CD4-positive, alpha-beta T cell treated with Interleukin-4 for 1 hour (primary cell): ENCODE data around the gene APOC4.
"Not testable (repeated sequence)": the region's sequence is repeated elsewhere in the genome, so short reads cannot be mapped to it uniquely, and the experiment has no call there.

Source experiments
- DNase-seq, 2 donors: peaks; one replicate each; pipeline ENCODE4 v3.0.0-alpha.2; 2020 to 2022

APOC4 gene

DNA sequence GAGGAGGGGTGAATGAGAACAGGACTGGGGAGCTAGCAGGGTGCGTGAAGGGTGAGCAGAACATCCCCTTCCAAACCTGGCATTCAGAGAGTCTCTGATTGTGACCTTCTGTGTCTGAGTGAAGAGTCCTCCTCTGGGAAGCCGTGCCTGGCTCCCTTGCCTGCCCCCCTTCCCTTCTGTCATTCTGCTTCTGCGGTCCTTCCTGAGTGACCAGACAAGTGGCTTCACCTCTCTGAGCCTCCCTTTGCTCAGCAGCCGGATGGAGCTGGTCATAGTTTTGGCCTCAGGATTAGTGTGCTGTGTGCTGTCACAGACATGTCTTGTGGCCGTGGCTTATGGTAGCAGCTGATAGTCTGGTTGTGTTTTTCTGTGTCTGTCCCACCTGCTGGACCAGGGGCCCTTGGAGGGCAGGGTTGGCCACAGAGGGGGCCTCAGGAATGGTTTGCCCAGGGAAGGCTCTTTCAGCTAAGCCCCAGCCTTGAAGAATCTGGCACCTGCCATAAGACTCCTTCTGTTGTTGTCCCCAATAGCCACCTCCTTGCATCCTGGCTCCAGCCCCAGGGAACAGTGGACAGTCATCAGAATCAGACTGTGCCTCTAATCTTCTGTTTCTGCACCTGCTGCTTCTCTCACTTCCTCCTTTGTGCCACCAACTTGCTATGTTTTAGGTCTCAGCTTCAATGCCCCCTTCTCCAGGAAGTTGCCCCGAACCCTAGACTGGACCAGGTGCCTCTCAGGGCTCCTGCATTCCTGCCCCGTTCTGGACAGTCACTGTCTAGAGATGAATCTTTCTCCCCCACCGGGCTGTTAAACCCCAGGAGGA is 19.1 kb downstream of the APOC4 start:
- DNase-seq, result peak in 1 of 2 donors; percentile 28

DNA sequence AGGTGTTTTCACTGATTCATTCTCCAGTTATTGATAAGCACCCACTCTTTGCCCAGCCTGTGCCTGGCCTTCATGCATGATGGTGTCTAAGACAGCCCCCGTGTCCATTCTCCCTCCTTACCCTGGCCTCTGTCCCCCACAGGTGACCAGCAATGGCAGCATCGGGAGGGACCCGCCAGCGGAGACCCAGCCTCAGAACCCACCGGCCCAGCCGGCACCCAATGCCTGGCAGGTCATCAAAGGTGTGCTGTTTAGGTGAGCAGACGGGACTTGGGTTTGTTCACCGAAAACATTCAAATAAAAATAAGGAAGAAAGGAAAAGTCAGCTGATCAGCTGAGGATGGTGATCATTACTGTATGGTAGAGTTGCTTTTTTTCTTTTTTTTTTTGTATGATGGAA is 19.8 kb downstream of the APOC4 start:
- DNase-seq, result no peak

DNA sequence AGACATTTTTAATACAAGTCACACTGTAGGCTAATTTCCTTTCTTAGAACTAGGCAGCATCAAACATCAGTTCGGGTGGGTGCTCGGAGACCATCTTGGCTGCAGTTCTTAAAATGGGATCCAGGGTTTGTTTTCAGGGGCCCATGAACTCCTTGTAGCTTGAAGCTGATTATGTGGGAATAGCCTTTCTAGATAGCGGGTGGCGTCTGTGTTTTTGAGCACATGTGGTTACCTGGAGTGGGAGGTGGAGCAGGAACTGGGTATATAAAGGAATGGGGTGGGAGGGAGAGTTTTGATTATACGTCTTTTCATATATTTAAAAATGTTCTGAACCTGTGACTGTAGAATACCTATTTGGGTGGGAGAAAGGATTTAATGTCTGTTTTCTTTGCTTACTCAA is 26.1 kb downstream of the APOC4 start:
- no peak for DNase-seq

DNA sequence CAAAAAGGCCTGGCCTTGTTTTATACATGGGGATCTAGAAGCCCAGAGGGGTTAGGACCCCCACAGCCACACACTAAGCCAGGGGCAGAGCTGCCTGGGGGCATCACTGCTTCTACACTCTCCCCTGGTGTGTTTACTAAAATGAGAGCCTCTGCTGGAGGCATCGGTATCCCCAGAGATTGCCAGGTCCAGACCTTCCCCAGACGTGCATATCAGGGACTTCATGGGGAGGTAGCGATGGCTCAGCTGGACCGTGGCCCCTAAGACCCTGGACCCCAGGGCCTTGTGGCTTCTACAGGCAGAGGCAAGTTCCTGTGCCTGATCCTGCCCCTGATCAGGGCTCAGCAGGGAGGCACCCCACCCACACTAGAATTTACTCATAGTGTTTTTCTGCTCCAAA is 26.6 kb downstream of the APOC4 start:
- DNase-seq, result no peak

DNA sequence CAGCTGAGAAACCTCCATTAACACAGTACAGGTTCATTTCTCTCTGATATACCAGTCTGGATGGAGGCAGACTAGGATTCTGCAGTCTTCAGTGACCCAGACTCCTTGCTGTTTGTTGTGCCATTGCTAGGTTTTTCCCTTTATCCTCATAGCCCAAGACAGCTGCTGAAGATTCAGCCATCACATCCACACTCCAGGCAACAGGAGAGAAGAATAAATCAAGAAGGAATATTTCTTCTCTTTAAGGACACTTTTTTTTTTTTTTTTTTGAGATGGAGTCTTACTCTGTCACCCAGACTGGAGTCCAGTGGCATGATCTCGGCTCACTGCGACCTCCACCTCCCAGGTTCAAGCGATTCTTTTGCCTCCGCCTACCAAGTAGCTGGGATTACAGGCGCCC is 27.4 kb downstream of the APOC4 start:
- no peak for DNase-seq

DNA sequence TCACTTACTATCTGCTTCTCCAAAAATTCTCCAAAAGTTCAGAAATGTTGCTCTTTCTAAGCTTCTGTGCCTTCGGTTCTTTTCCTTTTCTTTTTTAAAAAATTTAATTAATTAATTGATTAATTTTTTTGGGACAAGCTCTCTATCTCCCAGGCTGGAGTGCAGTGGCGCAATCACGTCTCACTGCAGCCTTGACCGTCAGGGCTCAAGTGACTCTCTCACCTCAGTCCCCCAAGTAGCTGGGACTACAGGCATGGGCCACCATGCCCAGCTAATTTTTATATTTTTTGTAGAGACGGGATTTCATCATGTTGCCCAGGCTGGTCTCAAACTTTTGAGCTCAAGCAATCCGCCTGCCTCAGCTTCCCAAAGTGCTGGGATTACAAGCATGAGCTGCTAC is 29.4 kb downstream of the APOC4 start:
- not testable (repeated sequence) for DNase-seq

DNA sequence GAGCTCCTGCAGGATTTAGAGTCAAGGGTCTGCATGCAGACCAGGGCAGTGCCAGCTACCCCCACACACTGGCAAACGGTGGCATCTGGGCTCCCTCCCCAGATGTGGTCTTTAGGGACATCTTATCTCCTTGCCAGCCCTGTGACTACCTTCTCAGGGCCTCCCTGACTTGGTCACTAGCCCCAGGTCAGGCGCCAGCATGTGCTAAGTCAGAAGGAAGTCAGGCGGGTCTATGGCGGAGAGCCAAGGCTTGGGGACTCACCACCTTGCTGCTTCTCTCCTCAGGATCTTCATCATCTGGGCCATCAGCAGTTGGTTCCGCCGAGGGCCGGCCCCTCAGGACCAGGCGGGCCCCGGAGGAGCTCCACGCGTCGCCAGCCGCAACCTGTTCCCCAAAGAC is 30.8 kb downstream of the APOC4 start:
- DNase-seq, result no peak

DNA sequence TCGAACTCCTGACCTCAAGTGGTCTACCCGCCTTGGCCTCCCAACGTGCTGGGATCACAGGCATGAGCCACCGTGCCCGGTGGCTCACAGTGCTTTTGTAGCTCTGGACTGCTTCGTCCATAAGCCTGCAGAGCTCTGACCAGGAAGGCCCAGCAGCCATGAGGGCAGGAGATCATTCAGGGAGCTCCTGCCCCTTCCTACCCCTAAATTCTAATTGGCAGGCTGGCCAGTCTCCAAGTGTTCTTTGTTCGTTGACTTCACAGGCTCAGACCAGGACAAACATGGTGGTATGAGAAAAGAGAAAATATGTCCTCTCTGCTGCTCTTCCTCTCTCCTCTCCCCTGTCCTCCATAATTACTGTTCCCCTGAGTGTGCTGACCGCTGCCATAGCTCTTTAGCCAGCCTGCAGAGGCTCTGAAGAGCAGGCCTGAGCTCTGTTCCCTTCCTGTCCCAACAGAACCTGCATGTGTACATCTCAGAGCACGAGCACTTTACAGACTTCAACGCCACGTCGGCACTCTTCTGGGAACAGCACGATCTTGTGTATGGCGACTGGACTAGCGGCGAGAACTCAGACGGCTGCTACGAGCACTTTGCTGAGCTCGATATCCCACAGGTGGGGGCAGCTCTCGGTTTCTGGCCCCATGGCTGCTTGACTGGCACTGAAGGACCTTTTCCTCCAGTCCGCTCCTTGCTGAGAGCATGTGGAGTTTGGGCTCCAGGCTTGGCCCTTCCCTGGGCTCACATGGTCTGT is 32.1 kb downstream of the APOC4 start:
- no peak for DNase-seq

DNA sequence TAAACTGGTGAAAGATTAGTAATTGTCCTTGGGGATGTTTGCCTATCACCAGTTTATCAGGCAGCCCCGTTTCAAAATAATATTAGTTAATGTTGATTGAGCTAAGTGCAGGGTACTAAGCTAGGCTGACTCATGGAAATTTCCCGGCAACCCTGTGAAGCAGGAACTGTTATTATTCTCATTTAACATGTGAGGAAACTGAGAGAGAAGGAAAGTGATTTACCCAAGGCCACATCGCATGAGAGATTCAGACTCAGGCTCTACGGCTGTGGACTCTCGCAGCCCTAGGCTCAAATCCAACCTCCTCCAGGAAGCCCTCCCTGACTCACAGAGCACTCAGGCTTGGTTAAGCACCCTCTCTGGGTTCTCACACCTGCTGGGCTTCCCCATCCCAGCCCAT is 32.8 kb downstream of the APOC4 start:
- DNase-seq, result no peak

DNA sequence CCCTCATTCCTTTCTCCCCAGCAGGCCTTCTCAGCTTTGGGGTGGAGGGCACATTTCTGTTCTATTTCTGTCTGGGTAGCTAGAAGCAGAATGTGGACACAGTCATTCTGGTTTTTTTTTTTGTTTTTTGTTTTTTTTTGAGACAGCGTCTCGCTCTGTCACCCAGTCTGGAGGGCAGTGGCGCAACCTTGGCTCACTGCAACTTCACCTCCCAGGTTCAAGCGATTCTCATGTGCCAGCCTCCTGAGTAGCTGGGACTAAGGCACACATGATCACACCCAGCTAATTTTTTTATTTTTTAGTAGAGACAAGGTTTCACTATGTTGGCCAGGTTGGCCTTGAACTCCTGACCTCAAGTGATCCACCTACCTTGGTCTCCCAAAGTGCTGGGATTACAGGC is 33.4 kb downstream of the APOC4 start:
- DNase-seq, result no peak

DNA sequence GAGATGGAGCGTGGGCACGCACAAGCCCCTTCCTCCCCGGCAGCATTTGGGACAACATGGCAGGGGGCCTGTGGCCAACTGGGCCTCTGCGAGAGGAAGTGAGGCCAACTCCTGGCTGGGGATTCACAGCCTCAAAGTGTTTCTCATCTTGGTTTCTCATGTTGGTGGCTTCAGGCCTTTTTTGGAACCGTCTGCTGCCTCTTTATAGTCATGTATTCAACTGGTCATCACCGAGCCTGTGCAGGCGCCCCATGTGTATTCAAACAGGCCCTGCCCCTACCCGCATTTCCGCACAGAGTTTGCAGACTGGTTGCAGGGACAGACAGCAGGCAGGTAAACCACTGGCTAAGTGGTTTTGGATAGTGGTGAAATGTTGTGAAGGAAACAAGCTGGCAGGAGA is 42.0 kb downstream of the APOC4 start:
- DNase-seq, result no peak

DNA sequence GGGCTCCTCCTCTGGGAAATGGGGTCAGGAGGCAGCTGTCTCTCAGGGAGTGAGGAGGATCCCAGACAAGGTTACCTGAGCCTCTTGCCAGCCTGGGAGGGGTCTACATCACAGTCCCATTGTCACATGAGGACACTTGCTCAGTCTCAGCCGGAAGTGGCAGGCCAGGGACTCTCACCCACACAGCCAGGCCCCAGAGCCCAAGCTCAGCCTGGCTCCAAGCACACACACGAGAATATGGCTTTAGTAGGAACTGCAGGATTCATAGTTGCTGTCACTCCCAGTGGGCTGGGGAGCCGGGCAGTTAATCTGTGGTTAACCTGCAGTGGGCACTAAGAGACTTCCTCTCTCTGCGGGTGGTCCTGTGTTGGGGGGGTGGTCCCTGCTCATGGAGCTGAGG is 43.4 kb downstream of the APOC4 start:
- DNase-seq, result no peak

DNA sequence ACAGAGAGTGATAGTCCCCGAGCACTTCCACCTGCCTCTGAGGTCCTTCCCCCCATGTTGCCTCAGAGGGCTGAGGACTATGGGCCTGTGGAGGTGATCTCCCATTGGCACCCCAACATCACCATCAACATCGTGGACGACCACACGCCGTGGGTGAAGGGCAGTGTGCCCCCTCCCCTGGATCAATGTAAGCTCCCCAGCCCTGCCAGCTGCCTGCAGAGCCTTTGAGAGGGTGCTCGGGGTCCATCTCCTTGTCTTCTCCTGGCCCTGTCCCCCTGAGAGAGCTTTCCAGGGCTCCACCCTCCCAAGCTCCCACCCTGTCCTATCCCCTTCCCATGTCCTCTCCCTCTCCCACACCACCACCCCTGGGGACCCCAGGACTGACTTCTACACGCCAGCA is 44.4 kb downstream of the APOC4 start:
- DNase-seq, result no peak

DNA sequence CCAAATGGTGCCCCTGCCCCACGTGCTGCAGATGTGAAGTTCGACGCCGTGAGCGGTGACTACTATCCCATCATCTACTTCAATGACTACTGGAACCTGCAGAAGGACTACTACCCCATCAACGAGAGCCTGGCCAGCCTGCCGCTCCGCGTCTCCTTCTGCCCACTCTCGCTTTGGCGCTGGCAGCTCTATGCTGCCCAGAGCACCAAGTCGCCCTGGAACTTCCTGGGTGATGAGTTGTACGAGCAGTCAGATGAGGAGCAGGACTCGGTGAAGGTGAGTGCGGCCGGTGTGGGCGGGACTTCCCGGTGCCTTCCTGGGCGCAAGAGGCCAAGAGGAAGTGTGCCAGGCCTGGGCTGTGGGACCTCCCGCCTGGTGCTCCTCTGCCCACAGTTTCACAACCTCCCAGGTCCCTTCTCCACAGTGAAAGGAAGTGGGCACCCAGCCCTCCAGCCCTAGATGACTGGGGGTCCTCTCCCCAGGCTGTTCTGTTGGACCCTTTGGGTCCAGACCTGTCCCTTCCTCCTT is 45.2 kb downstream of the APOC4 start:
- no peak for DNase-seq

DNA sequence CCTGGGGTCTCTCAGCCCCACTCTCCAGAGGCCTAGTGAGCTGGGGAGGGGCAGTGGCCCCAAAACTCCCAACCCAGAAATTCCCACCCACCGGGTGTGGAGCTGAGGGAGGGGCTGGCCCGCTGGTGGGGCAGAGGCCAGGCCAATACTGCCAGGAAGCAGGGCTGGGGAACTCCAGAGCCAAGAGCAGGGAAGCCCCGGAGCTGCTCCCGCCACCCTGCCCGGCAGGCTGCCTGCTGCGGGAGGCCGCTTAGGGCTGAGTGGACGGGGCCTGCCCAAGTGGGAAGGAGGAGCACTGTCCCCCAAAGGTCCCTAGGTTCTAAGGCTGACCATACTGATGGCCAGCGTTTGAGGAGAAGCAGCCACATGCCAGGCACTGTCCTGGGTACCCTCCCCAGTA is 46.2 kb downstream of the APOC4 start:
- no peak for DNase-seq

DNA sequence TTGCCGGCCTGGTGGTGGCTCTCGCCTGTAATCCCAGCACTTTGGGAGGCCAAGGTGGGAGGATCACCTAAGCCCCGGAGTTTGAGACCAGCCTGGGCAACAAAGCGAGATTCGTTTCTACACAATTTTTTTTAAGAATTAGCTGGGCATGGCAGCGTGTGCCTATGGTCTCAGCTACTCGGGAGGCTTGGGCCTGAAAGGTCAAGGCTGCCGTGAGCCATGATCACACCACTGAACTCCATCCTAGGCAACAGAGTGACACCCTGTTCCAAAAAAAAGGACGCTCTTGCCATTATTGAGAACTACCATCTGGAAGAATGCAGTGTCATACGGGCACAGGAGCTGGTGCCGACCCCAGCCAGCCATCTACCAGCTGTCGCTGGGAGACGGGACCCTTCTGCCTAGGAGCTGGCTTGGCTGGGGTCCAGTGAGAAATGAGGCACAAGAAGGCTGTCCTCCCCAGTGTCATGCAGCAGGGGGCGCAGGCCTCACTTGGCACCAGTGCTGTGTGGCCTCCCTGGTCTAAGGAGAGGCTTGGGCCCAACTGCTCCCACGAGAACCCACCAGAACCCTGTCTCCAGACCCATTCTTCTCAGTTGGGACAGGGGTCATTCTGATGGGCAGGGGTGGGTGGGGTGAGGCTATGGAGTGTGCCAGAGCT is 47.0 kb downstream of the APOC4 start:
- peak; percentile 66 to 70 for DNase-seq

DNA sequence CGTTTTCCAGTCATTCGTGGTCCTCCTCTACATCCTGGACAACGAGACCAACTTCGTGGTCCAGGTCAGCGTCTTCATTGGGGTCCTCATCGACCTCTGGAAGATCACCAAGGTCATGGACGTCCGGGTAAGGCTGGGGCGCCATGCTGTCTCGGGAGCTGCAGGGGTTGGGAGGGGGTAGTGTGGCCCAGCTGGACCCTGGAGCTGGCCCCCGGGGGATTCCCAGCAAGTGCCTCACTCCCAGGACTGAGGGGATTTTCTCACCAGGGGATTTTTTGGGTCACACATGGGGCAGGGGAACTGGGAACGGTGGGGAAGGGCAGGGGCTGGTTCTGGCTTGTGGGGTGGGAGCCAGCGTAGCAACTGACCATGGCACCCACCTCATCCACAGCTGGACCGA is 48.4 kb downstream of the APOC4 start:
- DNase-seq, result no peak

DNA sequence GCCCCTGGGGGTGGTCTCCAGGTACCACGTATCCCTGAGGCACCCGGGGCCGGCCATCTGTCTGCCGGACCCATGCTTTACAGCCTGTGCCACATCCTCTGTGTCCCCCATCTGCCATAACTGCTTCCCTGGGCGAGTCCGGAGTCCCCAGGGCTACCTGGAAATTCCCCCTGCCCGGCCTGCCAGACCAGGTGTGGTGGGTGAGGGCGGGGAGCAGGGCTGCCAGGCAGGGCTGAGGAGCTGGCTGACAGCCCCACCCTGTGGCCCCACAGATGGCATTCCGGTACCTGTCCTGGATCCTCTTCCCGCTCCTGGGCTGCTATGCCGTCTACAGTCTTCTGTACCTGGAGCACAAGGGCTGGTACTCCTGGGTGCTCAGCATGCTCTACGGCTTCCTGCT is 48.9 kb downstream of the APOC4 start:
- DNase-seq, result no peak

DNA sequence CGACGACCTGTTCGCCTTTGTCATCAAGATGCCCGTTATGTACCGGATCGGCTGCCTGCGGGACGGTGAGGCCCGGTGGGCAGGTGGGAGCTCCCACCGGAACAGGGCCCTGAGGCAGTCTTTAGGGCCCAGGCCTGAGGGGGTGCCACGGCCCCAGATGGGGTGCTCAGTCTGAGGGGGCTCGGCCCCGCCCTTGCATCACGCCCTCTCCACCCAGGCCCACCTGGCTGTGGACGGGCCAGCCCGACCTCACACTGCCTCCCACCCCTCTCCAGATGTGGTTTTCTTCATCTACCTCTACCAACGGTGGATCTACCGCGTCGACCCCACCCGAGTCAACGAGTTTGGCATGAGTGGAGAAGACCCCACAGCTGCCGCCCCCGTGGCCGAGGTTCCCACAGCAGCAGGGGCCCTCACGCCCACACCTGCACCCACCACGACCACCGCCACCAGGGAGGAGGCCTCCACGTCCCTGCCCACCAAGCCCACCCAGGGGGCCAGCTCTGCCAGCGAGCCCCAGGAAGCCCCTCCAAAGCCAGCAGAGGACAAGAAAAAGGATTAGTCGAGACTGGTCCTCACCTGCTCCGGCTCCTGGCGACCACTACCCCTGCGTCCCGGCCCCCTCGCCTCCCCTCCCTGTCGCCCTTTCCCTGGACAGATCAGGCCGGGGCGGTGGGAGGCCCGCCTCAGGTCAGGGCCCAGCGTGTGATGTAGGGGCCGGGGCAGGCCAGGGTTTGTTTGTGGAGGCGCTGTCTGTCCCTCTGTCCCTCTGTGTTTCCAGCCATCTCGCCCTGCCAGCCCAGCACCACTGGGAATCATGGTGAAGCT is 50.5 kb downstream of the APOC4 start:
- no peak for DNase-seq

DNA sequence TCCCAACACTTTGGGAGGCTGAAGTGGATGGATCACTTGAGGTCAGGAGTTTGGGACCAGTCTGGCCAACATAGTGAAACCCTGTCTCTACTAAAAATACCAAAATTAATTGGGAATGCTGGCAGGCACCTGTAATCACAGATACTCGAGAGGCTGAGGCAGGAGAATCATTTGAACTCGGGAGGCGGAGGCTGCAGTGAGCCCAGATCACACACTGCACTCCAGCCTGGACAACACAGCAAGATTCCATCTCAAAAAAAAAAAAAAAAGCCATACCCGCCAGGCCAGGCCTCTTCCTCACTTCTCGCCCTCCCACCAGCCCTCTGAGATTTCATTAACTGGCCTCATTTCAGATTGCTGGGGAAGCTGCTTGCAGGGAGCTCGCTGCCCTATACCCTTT is 51.5 kb downstream of the APOC4 start:
- no peak for DNase-seq

DNA sequence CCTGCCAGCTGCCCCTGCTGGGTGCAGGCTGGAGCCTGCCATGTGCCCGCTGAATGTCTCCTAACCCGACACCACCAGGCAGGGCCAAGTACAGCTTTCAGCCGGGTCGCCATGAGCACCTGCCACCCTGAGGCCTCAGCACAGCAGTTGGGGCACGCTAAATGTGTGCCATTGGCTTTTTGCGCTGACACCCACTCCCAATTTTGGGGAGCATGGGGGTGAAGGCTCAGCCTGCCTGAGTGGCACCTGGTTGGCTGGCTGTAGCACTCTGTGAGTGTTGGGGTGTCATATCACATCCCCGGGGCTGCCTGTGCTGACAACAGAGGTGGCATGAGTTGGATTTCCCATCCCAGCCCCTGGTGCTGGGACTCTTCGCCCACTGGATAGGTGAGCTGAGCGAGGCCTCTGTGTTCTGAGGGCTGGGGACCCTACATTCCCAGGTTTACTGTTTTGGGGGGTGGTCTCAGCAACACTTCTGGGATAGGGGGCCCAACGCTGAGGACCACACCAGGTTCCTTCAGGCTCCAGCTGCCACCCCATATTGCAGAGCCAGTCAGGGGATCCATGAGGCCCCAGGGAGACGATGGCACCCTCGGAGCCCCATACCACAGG is 52.0 kb downstream of the APOC4 start:
- DNase-seq, result no peak
